DOHH2 (cell line): Measurements from ENCODE around the gene S100A3.
A peak's percentile ranks its signal among the peaks of the same experiment; 100 is the strongest.

Experiments
- EZH2phosphoT487 ChIP-seq: fragments of 200-600 bp; sonication (generic); IDR thresholded peaks from 2 replicates; pipeline ENCODE4 v1.6.1; 2017; ENCODE audit warnings: borderline replicate concordance, mild to moderate bottlenecking, antibody characterized with exemption, low read length, moderate library complexity, mixed read lengths
- TF ChIP-seq, protein P1 (sequence below): fragments of 200-600 bp; sonication (generic); IDR thresholded peaks from one replicate; pipeline ENCODE4 v1.5.1; 2014; ENCODE audit warnings: antibody characterized with exemption, mild to moderate bottlenecking, low read depth, low read length; ENCODE audit not compliant: poor library complexity, severe bottlenecking

DNA sequence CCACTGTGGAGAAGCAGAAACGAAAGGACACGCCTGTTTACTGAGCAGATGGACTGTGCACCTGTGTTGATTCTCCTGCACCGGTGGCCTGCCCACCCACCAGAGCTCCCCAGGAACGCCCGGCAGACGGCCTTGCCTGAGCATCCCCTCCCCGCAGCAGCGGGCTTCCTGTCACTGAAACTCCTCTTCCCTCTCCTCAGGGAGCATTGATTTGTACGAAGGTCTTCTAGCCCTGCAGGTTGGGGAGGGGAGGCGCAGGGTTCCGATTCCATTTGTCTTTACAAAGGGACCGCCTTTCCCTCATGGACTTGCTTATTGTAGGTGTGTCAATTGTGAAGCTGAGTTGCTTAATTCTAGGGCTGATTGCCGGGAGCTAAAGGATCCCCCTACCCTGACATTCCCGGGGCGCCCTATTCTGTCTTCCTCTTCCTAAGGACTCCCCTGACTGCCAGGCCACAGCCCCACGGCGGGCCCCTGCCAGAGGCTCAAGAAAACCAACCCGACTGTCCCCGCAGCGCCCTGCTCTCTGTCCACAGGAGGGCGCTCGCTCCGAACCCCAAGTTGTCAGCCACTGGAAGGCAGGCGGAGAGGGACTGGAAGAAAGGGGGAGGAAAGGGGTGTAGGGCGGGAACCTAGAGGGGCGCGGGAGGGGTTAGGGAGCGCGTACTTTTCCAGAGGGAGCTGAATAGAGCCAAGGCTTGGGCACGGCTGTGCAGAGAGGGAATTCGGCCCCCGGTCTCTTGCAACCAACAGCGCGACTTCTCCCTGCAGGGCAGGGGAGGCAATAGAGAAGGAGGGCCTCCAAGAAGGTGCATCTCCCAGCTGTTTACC lies 16.1 kb downstream of the S100A3 start:
- TF ChIP-seq, protein P1, sequence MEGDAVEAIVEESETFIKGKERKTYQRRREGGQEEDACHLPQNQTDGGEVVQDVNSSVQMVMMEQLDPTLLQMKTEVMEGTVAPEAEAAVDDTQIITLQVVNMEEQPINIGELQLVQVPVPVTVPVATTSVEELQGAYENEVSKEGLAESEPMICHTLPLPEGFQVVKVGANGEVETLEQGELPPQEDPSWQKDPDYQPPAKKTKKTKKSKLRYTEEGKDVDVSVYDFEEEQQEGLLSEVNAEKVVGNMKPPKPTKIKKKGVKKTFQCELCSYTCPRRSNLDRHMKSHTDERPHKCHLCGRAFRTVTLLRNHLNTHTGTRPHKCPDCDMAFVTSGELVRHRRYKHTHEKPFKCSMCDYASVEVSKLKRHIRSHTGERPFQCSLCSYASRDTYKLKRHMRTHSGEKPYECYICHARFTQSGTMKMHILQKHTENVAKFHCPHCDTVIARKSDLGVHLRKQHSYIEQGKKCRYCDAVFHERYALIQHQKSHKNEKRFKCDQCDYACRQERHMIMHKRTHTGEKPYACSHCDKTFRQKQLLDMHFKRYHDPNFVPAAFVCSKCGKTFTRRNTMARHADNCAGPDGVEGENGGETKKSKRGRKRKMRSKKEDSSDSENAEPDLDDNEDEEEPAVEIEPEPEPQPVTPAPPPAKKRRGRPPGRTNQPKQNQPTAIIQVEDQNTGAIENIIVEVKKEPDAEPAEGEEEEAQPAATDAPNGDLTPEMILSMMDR = peak; percentile 91
- no peak for TF ChIP-seq EZH2phosphoT487
